GM21360 (cell line): ENCODE data around the gene SHLD3.
A peak's percentile ranks its signal among the peaks of the same experiment; 100 is the strongest.
"Not testable (repeated sequence)": the region's sequence is repeated elsewhere in the genome, so short reads cannot be mapped to it uniquely, and the experiment has no call there.

Source experiments
- ATAC-seq: cut with Tn5 transposase; IDR thresholded peaks from one replicate; pipeline ENCODE4 v1.9.1; 2021; ENCODE audit warnings: mild to moderate bottlenecking, moderate library complexity; ENCODE audit not compliant: unreplicated experiment

SHLD3 gene

GRCh38 chr5:65624571-65625555 is at the start of gene SHLD3, which contains the start of gene TRAPPC13:
SHLD3 (plus strand) TSS chr5:65625027; CDS start chr5:65629588, 4,561 bp downstream.
TRAPPC13 (plus strand) TSS chr5:65625027; CDS start chr5:65625061, 34 bp downstream.
- ATAC-seq, result peak; percentile 66

- no peak for ATAC-seq
These were observed 47.7 kb upstream of the SHLD3 start for GRCh38 chr5:65577141-65577540.

GRCh38 chr5:65588694-65589093 is 36.1 kb upstream of the SHLD3 start:
- no peak for ATAC-seq

GRCh38 chr5:65601761-65602160 is 23.1 kb upstream of the SHLD3 start:
- not testable (repeated sequence) for ATAC-seq

- no peak for ATAC-seq
These were observed 13.3 kb upstream of the SHLD3 start for GRCh38 chr5:65611524-65611923.

GRCh38 chr5:65612298-65612907 is 12.4 kb upstream of the SHLD3 start:
- no peak for ATAC-seq

GRCh38 chr5:65620021-65620420 is 4.8 kb upstream of the SHLD3 start:
- no peak for ATAC-seq

GRCh38 chr5:65621961-65622360 is 2.9 kb upstream of the SHLD3 start:
- ATAC-seq, result not testable (repeated sequence)

GRCh38 chr5:65623482-65623881 is 1.3 kb upstream of the SHLD3 start:
- no peak for ATAC-seq

- peak; percentile 96 for ATAC-seq
These were observed 729 bp upstream of the SHLD3 start, which contains the start of gene TRIM23 for GRCh38 chr5:65624025-65624570. TRIM23 (minus strand) TSS chr5:65624333; CDS start chr5:65624274, 59 bp downstream.

GRCh38 chr5:65625743-65626142 is 916 bp downstream of the SHLD3 start:
- ATAC-seq, result no peak

- no peak for ATAC-seq
These were observed 6.2 kb downstream of the SHLD3 start for GRCh38 chr5:65630981-65631380.

- ATAC-seq, result no peak
These were observed 15.4 kb downstream of the SHLD3 start for GRCh38 chr5:65640240-65640639.

GRCh38 chr5:65646938-65647337 is 22.1 kb downstream of the SHLD3 start:
- ATAC-seq, result no peak

GRCh38 chr5:65647941-65648340 is 23.1 kb downstream of the SHLD3 start:
- ATAC-seq, result no peak

- no peak for ATAC-seq
These were observed 26.3 kb downstream of the SHLD3 start for GRCh38 chr5:65651144-65651543.

GRCh38 chr5:65654713-65655112 is 29.9 kb downstream of the SHLD3 start:
- ATAC-seq, result no peak

- no peak for ATAC-seq
These were observed 39.1 kb downstream of the SHLD3 start for GRCh38 chr5:65663804-65664521.

GRCh38 chr5:65668696-65669095 is 43.9 kb downstream of the SHLD3 start:
- ATAC-seq, result no peak

- ATAC-seq, result no peak
These were observed 48.0 kb downstream of the SHLD3 start for GRCh38 chr5:65672796-65673195.

GRCh38 chr5:65674749-65675148 is 49.9 kb downstream of the SHLD3 start:
- no peak for ATAC-seq
